Measurements from ENCODE around the gene ACAP3.
A peak's percentile ranks its signal among the peaks of the same experiment; 100 is the strongest.

ACAP3 gene

DNA sequence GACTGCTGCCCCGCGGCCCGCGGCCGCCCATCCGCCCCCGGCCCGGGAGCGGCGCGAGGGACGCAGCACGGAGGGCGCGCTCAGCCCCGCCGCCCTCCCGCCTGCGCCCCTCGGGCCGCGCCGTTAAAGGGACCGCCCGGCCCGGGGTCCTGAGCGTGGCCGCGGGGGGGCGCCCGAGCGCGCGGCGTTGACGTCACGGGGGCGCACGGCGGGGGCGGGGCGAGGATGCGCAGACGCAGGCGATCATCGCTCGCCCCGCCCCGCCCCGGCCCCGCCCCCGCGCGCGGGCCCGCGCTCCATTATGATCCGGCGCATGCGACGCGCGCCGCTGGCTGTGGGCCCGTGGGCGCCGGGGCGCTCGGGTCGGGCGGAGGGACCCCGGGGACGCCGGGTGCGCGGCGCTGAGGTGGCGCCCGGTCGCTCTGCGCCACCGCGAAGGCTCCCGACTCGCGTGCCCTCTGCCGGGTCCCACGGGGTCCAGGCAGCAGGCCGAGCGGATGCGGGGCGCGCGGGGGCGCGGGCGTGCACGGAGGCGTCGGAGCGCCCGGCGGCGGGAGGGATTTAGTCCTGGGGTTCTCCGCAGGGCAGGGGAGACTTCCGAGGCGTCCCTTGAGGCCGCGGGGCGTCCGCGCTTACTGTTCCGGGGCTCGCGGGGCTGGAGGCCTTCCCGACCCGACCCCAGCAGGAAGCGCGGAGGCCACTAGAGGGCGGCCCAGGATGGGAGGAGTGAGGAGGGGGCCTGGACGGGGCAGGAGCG lies 41.7 kb upstream of the ACAP3 start, which contains the start of gene DVL1:
DVL1 (minus strand) TSS at position 163 of the 757 bp plus-strand sequence. CDS start 353 bp downstream, outside the sequence.
- in situ Hi-C loops (cut with HindIII; ENCODE audit: low pct_unique_long_range_greater_than_20kb, low sequenced_read_pairs) = no loop called here
- TF ChIP-seq JUND (IDR thresholded peaks at IDR 0.05; ENCODE audit: low read depth) = no peak
- DNase-seq (ENCODE audit: low read depth in 1 of 2, low spot score in 1 of 2) = peak; percentile 56 to 65

- peak in 1 of 2 experiments; percentile 55 for DNase-seq (ENCODE audit: low read depth in 1 of 2, low spot score in 1 of 2)
- TF ChIP-seq JUND (IDR thresholded peaks at IDR 0.05; ENCODE audit: low read depth) = no peak
- in situ Hi-C loops (cut with HindIII; ENCODE audit: low pct_unique_long_range_greater_than_20kb, low sequenced_read_pairs) = no loop called here
Observed at GRCh38 chr1:1348420-1349255, 40.9 kb upstream of the ACAP3 start.

DNA sequence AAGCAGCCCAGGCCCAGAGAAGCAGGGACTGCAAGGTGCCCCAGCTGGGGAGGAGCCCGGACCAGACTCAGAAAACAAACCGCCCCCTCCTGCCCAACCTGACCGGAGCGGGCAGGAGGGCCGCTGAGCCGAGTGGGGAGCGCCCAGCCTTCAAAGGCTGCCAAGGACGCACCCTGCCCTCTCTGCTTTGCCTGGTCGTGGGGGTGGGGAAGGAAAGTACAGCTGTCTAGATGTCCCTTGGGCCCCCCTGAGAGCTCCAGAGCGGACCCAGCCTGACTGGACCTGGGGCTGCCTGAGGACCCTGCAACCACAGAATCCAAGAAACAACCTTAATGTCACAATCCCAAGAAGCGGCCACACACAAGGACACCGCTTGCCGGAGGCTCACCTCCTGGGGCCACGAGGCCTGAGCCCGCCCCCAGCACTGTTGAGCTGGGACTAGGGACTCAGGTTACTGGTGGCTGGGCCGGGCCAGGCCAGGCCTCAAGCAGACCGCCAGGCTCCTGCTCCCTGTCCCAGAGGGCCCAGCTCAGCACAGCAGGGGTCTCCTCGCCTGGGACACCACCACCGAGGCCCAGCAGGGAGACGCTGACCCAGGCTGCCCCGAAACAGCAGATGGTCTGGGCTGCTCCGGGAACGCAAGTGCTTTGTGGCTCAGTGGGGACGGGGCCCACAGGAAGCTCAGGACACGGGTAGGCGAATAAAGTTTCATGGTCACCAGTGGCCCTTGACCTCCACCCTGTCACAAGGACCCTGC lies 40.1 kb upstream of the ACAP3 start:
- in situ Hi-C loops (cut with HindIII; ENCODE audit: low pct_unique_long_range_greater_than_20kb, low sequenced_read_pairs) = no loop called here
- peak in 1 of 2 experiments; percentile 49 for DNase-seq (ENCODE audit: low read depth in 1 of 2, low spot score in 1 of 2)
- no peak for TF ChIP-seq JUND (IDR thresholded peaks at IDR 0.05; ENCODE audit: low read depth)

- in situ Hi-C loops (cut with HindIII; ENCODE audit: low pct_unique_long_range_greater_than_20kb, low sequenced_read_pairs) = no loop called here
Observed at GRCh38 chr1:1347026-1347595, 39.4 kb upstream of the ACAP3 start.

DNA sequence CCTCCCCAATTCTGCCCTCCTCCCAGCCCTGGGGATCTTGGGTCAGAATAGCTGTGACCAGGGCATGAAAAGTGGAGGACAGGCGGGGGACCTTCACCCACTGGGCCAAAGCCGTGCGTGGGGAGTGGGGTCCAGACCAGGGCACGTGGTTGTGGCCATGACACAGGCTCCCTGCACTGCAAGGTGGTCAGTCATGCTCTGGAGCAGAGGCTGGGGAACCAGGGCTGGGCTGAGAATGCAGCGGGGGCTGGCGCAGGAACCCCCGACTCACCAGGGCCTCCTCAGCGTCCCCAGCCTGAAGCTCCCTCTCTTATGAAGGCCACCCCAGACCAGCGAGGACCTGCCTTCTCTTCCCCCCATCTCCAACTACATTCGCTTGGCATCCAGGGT lies 38.8 kb upstream of the ACAP3 start:
- DNase-seq (ENCODE audit: low read depth in 1 of 2, low spot score in 1 of 2) = no peak
- in situ Hi-C loops (cut with HindIII; ENCODE audit: low pct_unique_long_range_greater_than_20kb, low sequenced_read_pairs) = no loop called here
- no peak for TF ChIP-seq JUND (IDR thresholded peaks at IDR 0.05; ENCODE audit: low read depth)

More at GRCh38 chr1:1347026-1347595, 39.4 kb upstream of the ACAP3 start:
- no peak for TF ChIP-seq JUND (IDR thresholded peaks at IDR 0.05; ENCODE audit: low read depth)
- DNase-seq (ENCODE audit: low read depth in 1 of 2, low spot score in 1 of 2) = no peak

DNA sequence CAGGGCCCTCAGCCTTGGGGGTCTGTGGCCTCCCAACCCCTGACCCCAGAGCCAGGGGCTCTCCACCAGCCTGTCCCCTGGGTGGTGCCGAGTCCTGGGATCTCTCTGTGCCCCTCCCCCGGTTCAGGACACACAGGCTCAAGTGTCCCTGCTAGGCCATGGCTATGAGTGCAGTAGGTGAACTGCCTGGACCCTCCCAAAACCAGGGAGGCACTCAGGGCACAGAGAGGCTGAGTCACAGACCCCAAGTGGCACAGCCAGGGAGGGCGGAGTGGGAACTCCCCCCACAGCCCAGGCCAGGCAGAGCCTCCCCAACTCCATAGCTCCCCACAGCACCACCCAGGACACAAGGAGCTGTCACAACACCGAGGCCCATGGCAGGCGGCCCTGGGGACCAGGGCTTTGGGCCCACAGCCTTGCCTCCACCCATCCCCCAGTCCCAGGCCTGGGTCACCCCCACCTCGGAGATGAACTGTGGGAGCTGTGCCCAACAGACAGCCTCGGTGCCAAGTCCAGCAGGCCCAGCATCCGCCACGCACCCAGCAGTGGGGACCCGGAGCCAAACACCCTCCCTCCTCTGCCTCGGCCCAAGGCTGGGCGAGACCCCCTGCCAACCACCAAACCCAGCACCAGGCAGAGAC lies 38.2 kb upstream of the ACAP3 start:
- no peak for TF ChIP-seq JUND (IDR thresholded peaks at IDR 0.05; ENCODE audit: low read depth)
- no peak for DNase-seq (ENCODE audit: low read depth in 1 of 2, low spot score in 1 of 2)
- in situ Hi-C loops (cut with HindIII; ENCODE audit: low pct_unique_long_range_greater_than_20kb, low sequenced_read_pairs) = no loop called here

DNA sequence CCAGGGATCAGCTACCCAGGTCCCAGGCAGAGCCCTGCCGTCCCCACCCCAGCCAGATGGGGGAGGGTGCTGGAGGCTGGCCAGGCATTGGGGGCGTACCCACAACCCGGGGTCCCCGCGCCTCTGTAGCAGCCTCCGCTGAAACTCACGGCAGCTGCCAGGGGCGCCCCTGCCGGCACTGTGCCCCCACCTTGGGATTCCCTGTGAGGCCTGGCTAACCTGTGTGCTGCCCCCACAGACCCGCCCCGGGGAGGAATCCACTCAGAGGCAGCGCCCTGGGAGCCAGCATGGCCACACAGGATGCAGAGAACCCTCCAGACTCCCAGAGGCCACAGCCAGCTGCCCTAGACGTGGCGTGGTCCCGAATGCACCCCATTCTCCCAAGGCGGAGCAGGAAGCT lies 37.7 kb upstream of the ACAP3 start:
- DNase-seq (ENCODE audit: low read depth in 1 of 2, low spot score in 1 of 2) = no peak
- in situ Hi-C loops (cut with HindIII; ENCODE audit: low pct_unique_long_range_greater_than_20kb, low sequenced_read_pairs) = no loop called here
- no peak for TF ChIP-seq JUND (IDR thresholded peaks at IDR 0.05; ENCODE audit: low read depth)

GRCh38 chr1:1344655-1345361 lies 37.1 kb upstream of the ACAP3 start:
- no peak for TF ChIP-seq JUND (IDR thresholded peaks at IDR 0.05; ENCODE audit: low read depth)
- DNase-seq (ENCODE audit: low read depth in 1 of 2, low spot score in 1 of 2) = peak; percentile 69 to 80
- in situ Hi-C loops (cut with HindIII; ENCODE audit: low pct_unique_long_range_greater_than_20kb, low sequenced_read_pairs) = no loop called here

GRCh38 chr1:1343811-1344421 lies 36.2 kb upstream of the ACAP3 start:
- DNase-seq (ENCODE audit: low read depth in 1 of 2, low spot score in 1 of 2) = peak in 1 of 2 experiments; percentile 49
- in situ Hi-C loops (cut with HindIII; ENCODE audit: low pct_unique_long_range_greater_than_20kb, low sequenced_read_pairs) = no loop called here
- TF ChIP-seq JUND (IDR thresholded peaks at IDR 0.05; ENCODE audit: low read depth) = no peak

- no peak for DNase-seq (ENCODE audit: low read depth in 1 of 2, low spot score in 1 of 2)
- TF ChIP-seq JUND (IDR thresholded peaks at IDR 0.05; ENCODE audit: low read depth) = no peak
- in situ Hi-C loops (cut with HindIII; ENCODE audit: low pct_unique_long_range_greater_than_20kb, low sequenced_read_pairs) = no loop called here
Observed at GRCh38 chr1:1342584-1343115, 34.9 kb upstream of the ACAP3 start.

Data from T47D (cell line).